TTC549 (cell line): ENCODE data around the gene ESYT3.
"Not testable (repeated sequence)": the region's sequence is repeated elsewhere in the genome, so short reads cannot be mapped to it uniquely, and the experiment has no call there.

Source experiments
- FAIRE-seq: peaks from 2 replicates; lab custom pipeline; 2012; peaks lifted over from hg19 to GRCh38; lab: Jason Lieb, UNC

ESYT3 gene

GRCh38 chr3:138443091-138443490, 8.7 kb downstream of the ESYT3 start:
- FAIRE-seq, result no peak

- no peak for FAIRE-seq
These were observed 9.4 kb downstream of the ESYT3 start for GRCh38 chr3:138443521-138444503.

- FAIRE-seq, result no peak
These were observed 10.8 kb downstream of the ESYT3 start for GRCh38 chr3:138445236-138445635.

GRCh38 chr3:138445654-138446053, 11.2 kb downstream of the ESYT3 start:
- FAIRE-seq, result no peak

- no peak for FAIRE-seq
These were observed 14.2 kb downstream of the ESYT3 start for GRCh38 chr3:138448631-138449030.

GRCh38 chr3:138449490-138449889, 15.1 kb downstream of the ESYT3 start:
- no peak for FAIRE-seq

- no peak for FAIRE-seq
These were observed 15.8 kb downstream of the ESYT3 start for GRCh38 chr3:138450181-138450580.

GRCh38 chr3:138450704-138451424, 16.4 kb downstream of the ESYT3 start:
- FAIRE-seq, result no peak

GRCh38 chr3:138451595-138452162, 17.3 kb downstream of the ESYT3 start:
- FAIRE-seq, result no peak

GRCh38 chr3:138452436-138452835, 18.0 kb downstream of the ESYT3 start:
- FAIRE-seq, result no peak

GRCh38 chr3:138453940-138454339, 19.5 kb downstream of the ESYT3 start:
- not testable (repeated sequence) for FAIRE-seq

- FAIRE-seq, result no peak
These were observed 21.6 kb downstream of the ESYT3 start for GRCh38 chr3:138455801-138456716.

GRCh38 chr3:138456961-138457862, 22.8 kb downstream of the ESYT3 start:
- no peak for FAIRE-seq

- FAIRE-seq, result no peak
These were observed 23.7 kb downstream of the ESYT3 start for GRCh38 chr3:138457863-138458735.

GRCh38 chr3:138458774-138459499, 24.5 kb downstream of the ESYT3 start:
- no peak for FAIRE-seq

GRCh38 chr3:138459619-138460535, 25.5 kb downstream of the ESYT3 start:
- FAIRE-seq, result no peak

GRCh38 chr3:138460536-138461205, 26.3 kb downstream of the ESYT3 start:
- FAIRE-seq, result no peak
